A549 (cell line): ENCODE measurements around the gene KCP.

ENCODE experiments used
- CHD2 ChIP-seq: fragments of 150-350 bp; IDR thresholded peaks from 2 replicates; pipeline ENCODE4 v1.6.1; 2014; ENCODE audit warnings: low read length; ENCODE audit not compliant: partially characterized antibody
- KDM1A ChIP-seq: fragments of 200-600 bp; sonication (generic); IDR thresholded peaks from 2 replicates; pipeline ENCODE4 v1.6.1; 2016; ENCODE audit warnings: low read depth, mild to moderate bottlenecking
- POLR2A ChIP-seq: IDR thresholded peaks from 2 replicates; pipeline ENCODE4 v1.6.1; 2012; ENCODE audit warnings: mild to moderate bottlenecking, low read length
- TF ChIP-seq, protein P1 (sequence below): fragments of >200 bp; sonication (Bioruptor Twin); formaldehyde crosslinking; IDR thresholded peaks from 3 replicates; pipeline ENCODE4 v1.5.1; 2016

DNA sequence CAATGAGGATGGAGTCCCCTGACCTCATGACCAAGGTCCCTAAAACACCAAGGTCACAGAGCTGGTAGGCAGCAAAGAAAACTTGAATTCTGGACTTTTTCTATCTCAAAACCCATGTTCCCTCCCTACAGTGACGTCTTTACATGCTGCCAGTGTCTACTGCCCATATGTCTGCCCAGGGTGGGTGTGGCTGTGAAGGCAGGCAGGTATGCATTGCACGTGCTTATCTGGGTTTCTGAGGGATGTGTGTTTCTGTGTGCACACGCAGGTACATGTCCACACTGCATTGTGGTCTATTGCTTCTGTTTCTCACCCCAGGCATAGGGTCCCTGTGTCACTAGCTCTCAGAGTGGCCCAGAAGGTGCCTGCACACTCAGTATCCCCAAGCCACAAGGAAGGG lies 34.4 kb downstream of the KCP start:
- TF ChIP-seq, protein P1, sequence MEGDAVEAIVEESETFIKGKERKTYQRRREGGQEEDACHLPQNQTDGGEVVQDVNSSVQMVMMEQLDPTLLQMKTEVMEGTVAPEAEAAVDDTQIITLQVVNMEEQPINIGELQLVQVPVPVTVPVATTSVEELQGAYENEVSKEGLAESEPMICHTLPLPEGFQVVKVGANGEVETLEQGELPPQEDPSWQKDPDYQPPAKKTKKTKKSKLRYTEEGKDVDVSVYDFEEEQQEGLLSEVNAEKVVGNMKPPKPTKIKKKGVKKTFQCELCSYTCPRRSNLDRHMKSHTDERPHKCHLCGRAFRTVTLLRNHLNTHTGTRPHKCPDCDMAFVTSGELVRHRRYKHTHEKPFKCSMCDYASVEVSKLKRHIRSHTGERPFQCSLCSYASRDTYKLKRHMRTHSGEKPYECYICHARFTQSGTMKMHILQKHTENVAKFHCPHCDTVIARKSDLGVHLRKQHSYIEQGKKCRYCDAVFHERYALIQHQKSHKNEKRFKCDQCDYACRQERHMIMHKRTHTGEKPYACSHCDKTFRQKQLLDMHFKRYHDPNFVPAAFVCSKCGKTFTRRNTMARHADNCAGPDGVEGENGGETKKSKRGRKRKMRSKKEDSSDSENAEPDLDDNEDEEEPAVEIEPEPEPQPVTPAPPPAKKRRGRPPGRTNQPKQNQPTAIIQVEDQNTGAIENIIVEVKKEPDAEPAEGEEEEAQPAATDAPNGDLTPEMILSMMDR, result no peak
- TF ChIP-seq POLR2A (no peak), CHD2 (no peak), KDM1A (no peak)
